GM10847 (cell line): Measurements from ENCODE around the gene GTPBP2.
A peak's percentile ranks its signal among the peaks of the same experiment; 100 is the strongest.

Experiments
- POLR2A ChIP-seq: IDR thresholded peaks from 2 replicates; pipeline ENCODE4 v1.6.1; 2011; ENCODE audit not compliant: insufficient read length; ENCODE audit errors: extremely low read depth

GTPBP2 gene

DNA sequence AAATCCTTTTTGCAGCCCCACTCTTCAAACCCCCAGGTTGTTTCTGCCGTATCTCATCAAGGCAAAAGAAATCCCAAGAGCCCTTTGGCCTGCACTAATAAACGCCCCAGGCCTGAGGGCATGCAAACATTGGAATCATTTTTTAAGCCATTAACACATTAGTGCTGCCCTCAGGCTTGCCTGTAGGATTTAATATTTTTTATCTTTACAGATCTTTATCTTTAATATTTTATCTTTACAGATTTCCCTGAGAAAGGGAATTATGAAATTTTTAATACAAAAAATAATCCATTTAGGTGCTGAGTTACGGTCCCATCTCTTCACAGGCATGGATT lies 14.7 kb downstream of the GTPBP2 start:
- TF ChIP-seq POLR2A = no peak

DNA sequence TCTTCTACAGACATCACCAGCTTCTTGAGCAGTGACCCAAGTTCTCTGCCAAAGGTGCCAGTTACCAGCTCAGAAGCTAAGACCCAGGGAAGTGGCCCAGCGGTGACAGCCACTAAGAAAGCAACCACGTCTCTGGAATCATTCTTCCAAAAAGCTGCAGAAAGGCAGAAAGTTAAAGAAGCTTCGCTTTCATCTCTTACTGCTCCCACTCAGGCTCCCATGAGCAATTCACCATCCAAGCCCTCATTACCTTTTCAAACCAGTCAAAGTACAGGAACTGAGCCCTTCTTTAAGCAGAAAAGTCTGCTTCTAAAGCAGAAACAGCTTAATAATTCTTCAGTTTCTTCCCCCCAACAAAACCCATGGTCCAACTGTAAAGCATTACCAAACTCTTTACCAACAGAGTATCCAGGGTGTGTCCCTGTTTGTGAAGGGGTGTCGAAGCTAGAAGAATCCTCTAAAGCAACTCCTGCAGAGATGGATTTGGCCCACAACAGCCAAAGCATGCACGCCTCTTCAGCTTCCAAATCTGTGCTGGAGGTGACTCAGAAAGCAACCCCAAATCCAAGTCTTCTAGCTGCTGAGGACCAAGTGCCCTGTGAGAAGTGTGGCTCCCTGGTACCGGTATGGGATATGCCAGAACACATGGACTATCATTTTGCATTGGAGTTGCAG lies 15.2 kb downstream of the GTPBP2 start:
- no peak for TF ChIP-seq POLR2A

DNA sequence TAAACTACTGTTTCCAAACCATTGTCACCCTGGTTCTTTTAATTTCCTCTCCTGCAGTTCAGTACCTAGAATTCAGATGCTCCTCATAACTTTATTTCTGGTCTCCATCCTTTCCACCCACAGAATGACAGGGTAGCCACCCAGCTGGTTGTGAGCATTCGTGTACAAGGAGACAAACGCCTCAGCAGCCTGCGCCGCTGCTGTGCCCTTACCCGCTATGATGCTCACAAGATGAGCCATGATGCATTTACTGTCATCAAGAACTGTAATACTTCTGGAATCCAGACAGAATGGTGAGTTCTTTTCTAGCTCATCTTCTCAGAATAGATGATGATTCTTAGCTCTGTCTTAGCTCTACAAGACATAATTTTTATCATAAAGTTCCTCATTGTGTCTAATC lies 18.6 kb downstream of the GTPBP2 start:
- no peak for TF ChIP-seq POLR2A

GRCh38 chr6:43609402-43609801 lies 19.7 kb downstream of the GTPBP2 start:
- no peak for TF ChIP-seq POLR2A

DNA sequence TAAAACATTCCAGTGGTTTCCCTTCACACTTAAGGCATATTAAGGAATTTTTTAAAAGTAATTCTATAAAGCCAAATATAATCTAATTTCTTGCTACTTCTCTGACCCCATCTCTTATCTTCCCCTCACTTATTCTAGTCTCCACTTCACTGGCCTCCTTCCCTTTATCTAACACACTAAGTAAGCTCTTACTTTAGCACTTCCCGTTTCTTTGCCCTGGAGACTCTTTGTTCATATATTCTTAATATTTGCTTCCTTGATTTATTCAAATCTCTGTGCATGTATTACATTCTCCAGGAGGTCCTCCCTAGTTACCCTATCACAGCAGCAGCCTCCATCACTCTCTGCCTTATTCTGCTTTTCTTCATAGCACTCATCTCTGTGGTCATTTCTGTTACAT lies 20.3 kb downstream of the GTPBP2 start:
- TF ChIP-seq POLR2A = no peak

GRCh38 chr6:43608310-43608763 lies 20.7 kb downstream of the GTPBP2 start:
- TF ChIP-seq POLR2A = no peak

DNA sequence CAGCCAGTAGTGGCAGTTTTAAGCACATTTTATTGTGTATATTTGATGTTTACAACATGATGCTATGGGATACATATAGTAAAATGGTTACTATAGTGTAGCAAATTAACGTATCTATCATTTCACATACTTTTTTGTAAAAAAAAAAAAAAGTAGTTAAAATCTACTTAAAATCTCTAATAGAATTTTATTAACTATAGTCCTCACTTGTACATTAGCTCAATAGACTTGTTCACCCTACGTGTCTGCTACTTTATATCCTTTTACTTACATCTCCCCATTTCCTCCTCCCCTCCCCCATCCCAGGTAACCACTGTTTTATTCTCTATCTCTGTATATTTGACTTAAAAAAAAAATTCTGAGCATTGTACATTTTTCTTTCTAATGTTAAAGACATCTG lies 23.0 kb downstream of the GTPBP2 start:
- no peak for TF ChIP-seq POLR2A

- no peak for TF ChIP-seq POLR2A
Measured at GRCh38 chr6:43604174-43604573, 24.9 kb downstream of the GTPBP2 start.

DNA sequence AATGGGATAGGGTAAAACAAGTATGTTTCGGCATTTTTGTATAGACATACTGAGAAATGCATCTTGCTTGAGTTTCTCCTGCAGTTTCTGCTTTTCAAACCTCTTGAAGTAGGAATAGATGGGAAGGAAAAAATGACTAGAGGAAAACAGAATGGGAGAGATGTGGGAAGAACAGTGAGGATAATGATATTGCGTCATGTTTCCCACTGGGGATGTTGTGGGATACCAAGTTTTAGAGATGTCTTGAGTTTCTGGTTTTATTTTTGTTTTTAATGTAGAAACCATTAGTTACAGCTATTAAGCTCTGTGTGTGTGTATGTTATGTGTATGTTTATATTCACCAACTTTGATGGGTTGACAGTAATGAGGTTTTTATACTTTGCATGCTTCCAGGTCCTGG lies 28.5 kb downstream of the GTPBP2 start:
- no peak for TF ChIP-seq POLR2A

- TF ChIP-seq POLR2A = no peak
Measured at GRCh38 chr6:43593938-43594337, 35.1 kb downstream of the GTPBP2 start.

- no peak for TF ChIP-seq POLR2A
Measured at GRCh38 chr6:43588194-43588593, 40.9 kb downstream of the GTPBP2 start.

DNA sequence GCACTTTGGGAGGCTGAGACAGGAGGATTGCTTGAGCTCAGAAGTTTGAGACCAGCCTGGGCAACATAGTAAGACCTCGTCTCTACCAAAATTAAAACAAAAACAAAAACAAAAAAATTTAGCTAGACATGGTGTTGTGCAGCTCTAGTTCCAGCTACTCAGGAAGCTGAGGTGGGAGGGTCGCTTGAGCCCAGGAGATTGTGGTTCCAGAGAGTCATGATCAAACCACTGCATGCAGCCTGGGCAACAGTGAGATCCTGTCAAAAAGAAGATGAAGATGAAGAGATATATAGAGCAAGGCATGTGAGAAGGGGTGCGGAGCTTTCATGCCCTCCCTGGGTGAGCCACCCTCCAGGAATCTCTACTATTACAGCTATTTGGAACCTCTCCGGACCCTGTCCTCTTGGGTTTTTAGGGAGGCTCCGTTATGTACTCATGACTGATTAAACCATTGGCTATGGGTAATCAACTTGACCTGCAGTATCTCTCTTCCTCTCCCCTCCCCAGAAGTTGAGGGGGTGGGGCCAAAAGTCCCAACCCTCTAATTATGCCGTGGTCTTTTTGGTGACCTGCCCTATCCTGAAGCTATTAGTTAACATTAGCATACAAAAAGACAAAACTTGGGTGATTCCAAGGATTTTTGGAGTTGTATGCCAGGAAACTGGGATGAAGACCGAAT lies 44.0 kb downstream of the GTPBP2 start:
- TF ChIP-seq POLR2A = no peak

DNA sequence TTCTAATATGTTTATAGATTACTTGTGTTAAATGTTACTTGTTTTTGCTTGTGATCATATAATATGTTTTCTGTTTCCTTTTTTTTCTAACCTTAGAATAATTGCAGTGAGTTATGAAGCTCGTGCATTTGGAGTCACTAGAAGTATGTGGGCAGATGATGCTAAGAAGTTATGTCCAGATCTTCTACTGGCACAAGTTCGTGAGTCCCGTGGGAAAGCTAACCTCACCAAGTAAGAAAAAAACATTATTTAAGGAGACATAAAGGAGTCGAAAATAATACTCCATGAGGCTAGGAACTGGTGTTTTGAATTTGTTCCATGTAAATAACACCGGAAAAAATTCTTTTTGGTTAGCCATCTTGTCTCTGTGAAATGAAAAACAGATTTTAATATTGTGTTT lies 46.2 kb downstream of the GTPBP2 start:
- no peak for TF ChIP-seq POLR2A

GRCh38 chr6:43579171-43579570 lies 49.9 kb downstream of the GTPBP2 start:
- no peak for TF ChIP-seq POLR2A

DNA sequence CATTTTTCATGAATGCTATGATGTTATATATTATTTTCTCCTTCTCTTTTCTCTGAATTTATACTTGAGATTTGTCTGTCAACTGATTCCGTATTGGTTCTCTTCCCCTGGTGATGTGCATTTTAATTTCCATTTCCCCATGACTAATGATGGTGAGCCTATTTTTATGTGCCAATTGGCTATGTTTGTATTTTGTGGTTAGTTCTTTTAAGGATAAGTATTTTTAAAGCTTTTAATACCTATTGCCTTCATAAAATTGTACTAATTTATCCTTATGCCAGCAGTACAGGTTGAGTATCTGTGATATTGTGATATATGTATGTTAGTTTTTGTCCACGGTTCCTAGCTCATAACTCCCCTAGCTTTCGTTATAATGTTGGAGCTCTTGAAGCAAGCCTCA lies 50.3 kb downstream of the GTPBP2 start:
- TF ChIP-seq POLR2A = no peak

- peak; percentile 99 for TF ChIP-seq POLR2A
Measured at GRCh38 chr6:43575772-43576551, 53.1 kb downstream of the GTPBP2 start, which contains the start of the genes POLH and XPO5. TSS of gene POLH (plus strand) at chr6:43576185. CDS start at chr6:43582320, 6,135 bp downstream. TSS of gene XPO5 (minus strand) at chr6:43576038. CDS start at chr6:43575864, 174 bp downstream.
